ENCODE measurements around the gene SH2B2.
"Not testable (repeated sequence)": the region's sequence is repeated elsewhere in the genome, so short reads cannot be mapped to it uniquely, and the experiment has no call there.

The SH2B2 gene

GRCh38 chr7:102337002-102337401 lies 50.3 kb downstream of the SH2B2 start:
- not testable (repeated sequence) for DNase-seq (ENCODE audit: low read depth)

- DNase-seq (ENCODE audit: low read depth), result not testable (repeated sequence)
Observed at GRCh38 chr7:102337420-102337819, 50.8 kb downstream of the SH2B2 start.

GRCh38 chr7:102340599-102341368 lies 54.1 kb downstream of the SH2B2 start:
- DNase-seq (ENCODE audit: low read depth), result not testable (repeated sequence)

- DNase-seq (ENCODE audit: low read depth), result not testable (repeated sequence)
Observed at GRCh38 chr7:102346983-102347382, 60.3 kb downstream of the SH2B2 start.

- not testable (repeated sequence) for DNase-seq (ENCODE audit: low read depth)
Observed at GRCh38 chr7:102356344-102356743, 69.7 kb downstream of the SH2B2 start, which contains the start of gene SPDYE6. SPDYE6 (minus strand) TSS chr7:102356444; CDS start chr7:102356023, 421 bp downstream.

- DNase-seq (ENCODE audit: low read depth), result peak; percentile 98
Observed at GRCh38 chr7:102363549-102364393, 77.1 kb downstream of the SH2B2 start.

- not testable (repeated sequence) for DNase-seq (ENCODE audit: low read depth)
Observed at GRCh38 chr7:102364394-102364886, 77.8 kb downstream of the SH2B2 start.

GRCh38 chr7:102365390-102365789 lies 78.7 kb downstream of the SH2B2 start:
- DNase-seq (ENCODE audit: low read depth), result not testable (repeated sequence)

- DNase-seq (ENCODE audit: low read depth), result not testable (repeated sequence)
Observed at GRCh38 chr7:102370038-102370437, 83.4 kb downstream of the SH2B2 start.
